ENCODE data around the gene RSU1.

RSU1 gene

DNA sequence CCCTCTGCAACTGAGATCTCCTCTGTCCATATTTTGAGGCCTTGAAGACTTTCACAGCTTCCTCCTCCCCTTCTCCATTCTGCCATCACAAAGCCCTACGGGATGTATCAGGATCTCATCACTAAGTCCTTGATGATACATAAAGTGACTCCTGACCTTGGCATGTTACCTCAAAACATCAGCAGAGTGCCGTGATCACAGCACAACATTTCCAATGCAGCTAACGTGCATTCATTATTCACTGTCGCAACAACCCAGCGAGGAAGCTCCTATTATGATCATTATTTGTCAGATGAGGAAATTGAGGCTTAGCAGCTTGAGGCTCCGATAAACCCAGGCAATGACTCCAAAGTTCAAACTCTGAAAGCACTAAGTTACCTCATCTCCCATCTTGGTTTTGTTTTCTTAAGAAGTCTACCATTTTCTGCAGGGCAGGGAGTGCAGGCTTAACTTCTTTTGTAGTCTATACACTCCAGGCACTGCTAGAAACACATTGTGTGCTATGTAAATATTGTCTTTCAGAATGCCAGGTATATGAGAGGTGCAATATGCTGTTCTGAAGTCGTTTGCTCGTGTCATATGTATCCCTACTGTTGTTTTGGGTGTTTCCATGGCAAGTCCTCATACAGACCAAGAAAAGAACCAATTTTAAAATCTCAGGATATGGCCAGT, 215.0 kb downstream of the RSU1 start:
- no peak for DNase-seq (ENCODE audit: low read depth)

DNA sequence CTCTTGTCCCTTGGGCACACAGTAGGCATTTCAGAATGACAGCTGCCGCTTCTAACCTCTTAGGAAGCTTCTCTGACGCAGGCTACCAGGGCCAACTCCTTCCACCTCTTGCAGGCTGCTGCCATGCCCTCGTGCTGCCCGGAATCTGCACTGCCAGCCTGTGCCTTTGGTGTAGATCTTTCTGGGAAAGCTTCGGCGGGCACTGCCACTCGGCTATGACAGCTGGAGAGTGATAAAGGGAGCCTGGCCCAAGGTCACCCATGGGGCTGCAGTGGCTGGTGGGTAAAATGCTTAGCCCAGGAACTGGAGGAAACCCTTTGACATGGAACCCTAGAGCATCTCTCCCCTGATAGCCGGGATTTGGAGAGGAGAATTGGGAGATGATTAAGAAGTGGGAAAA, 217.6 kb downstream of the RSU1 start:
- no peak for DNase-seq (ENCODE audit: low read depth)

DNA sequence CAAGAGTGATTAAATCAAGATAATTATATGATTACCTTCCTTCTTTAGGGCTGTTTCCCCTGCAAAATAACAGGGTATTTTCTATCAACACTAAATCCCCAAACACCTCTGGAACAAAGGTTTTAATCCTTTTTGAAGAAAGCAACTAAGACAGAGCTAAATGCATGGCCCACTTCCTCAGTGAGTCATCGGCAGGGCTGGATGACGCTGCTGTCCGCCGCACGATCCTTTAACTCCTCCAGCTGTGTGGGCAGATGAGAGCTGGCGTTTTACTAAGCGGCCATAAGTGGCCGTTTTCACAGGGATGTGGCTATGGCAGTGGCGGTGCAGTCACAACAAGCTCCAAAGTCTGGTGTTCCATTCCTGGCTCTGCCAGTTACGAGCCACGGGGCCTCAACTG, 219.6 kb downstream of the RSU1 start:
- no peak for DNase-seq (ENCODE audit: low read depth)

DNA sequence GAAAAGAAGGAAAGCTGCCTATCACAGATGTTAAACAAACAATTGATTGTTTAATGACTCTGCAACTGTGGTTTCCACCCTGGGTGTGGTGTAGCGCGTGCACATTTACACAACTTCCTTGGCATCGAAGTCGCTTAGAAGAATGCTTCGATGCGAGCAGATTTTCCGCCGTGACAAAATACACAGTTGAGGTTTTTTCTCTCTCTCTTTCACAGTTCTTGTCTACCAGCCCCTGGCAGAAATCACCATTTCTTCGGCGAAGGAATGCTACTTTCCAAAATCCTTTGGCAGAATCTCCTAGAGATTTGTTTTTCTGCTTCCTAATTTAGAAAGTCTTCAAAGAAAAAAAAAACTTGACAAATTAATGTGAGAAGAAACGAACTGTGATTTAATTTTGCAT, 224.8 kb downstream of the RSU1 start:
- DNase-seq (ENCODE audit: low read depth): no peak

DNA sequence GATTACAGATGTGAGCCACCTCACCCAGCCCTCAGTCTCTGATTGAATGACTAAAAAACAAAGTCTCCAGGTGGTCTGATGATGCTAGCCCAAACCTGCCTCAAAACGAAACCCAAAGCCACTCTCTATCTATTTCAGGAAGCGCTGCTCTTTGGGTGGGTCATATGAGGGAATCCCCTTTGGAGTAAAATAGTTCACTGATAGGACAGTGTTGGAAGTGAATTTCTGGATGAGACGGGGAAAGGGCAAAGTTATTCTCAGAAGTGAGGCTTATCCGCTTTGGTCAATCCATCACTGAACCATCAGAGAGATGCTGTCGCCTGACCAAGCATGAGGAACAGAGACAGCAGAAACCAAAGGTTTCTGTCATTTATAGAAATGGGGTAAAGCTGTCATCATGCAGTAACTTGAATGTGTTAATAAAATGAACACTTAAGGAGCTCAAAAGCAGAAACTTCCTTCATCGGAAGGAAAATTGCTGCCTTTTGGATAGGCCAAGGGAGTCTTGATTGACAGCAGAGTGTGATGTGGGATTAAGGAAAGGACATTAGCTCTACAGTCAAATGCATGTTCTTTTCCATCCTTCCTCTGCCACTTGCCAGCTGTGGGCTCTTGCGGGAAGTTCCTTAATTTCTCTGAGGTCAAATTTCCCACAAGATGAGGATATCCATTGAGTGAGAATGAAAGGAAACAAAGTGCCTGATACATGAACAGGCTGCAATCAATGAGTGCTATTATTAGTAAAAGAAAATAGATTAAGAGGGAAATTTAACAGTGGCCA, 230.7 kb downstream of the RSU1 start:
- DNase-seq (ENCODE audit: low read depth): no peak

DNA sequence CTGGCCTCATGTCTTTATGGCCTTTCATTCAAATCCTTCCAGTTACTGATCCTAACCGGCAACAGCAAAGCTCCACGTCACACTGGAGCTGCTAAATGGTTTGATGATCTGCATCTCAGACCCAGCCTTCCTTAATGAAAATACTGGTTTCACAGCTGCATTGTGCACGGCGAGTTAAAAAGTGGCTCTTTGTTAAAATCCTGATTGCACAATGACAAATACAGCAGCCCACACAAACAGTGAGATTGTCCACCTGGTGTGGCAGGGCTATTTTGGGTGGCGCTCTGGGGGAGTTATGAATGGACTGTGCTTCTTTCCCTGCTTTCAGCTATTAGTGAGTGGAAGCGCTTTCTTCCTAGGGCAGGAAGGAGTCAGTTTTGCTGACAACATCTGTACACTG, 232.1 kb downstream of the RSU1 start:
- DNase-seq (ENCODE audit: low read depth): no peak

DNA sequence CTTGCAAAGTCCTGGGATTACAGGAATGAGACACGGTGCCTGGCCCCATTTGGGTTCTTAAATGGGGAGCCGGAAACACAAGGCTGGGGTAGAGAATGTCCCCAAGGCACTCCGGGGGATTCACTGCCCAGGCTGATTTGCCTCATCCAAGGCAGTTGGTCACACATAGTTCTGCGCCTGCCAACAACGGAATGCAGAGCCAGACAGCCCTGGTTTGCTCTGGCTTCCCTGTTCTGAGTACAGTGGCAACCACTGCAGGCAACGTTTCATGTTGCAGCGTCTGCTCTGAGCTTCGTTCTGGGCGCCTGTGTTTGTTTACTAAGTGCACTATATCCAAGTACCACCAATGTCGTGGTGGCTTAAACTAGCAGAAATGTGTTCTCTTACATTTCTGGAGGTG, 233.8 kb downstream of the RSU1 start:
- no peak for DNase-seq (ENCODE audit: low read depth)

DNA sequence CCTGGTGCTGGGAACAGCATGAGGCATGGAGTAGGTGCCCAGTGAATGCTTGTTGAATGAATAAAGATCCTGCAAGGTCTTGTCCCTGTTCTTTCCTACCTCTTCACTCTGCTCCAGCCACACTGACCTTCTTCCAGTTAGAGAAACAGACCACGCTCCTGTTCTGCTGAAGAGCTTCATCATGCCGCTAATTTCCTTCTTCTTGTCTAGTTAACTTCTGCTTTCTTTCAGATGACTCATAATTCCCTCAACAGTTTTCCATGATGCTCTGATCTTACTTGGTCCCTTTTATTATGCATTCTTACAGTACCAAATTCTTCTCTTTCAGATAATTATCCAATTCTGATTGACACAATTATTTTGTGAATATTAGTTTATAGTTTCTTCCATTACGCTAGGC, 236.0 kb downstream of the RSU1 start:
- DNase-seq (ENCODE audit: low read depth): no peak

DNA sequence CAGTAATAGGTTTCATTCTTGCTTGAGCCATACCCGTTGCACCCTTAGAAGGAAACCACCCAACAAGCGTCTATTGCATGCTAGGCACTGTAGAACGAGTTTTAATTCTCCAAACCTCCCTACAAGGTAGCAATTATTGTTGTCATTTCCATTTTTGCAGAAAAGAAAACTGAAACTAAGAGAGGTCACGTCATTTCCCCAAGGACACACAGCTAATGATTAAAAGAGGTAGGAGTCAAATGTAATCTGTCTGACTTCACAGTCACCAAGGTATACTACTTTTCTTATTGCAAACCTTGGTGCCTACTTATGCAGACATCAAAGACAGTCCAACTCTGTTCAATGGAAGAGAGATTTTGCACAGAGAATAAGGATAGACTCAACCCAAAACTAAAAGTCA, 246.5 kb downstream of the RSU1 start:
- no peak for DNase-seq (ENCODE audit: low read depth)

DNA sequence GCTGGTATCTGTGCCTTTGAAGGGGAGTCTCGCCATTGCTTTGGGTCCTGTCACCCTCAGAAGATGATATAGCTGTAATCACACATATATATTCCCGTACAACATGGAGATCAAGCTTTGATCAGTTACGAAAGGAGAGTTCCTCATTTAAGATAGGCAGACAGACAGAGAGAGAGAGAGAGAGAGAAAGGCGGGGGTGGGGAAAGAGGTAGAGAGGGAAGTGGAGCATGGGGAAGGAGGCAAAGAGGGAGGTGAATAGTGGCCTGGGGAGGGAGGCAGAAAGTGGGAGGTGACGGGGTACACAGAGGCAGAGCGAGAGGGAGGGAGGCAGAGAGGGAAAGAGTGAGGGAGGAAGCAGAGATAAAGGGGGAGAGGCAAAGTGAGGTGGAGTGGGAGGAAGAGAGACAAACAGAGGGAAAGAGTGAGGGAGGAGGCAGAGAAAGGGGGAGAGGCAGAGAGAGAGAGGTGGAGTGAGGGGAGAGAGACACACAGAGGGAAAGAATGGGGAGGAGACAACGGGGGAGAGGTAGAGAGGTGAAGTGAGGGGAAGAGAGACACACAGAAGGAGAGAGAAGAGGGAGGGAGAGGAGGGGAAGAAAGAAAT, 250.9 kb downstream of the RSU1 start:
- DNase-seq (ENCODE audit: low read depth): no peak

DNA sequence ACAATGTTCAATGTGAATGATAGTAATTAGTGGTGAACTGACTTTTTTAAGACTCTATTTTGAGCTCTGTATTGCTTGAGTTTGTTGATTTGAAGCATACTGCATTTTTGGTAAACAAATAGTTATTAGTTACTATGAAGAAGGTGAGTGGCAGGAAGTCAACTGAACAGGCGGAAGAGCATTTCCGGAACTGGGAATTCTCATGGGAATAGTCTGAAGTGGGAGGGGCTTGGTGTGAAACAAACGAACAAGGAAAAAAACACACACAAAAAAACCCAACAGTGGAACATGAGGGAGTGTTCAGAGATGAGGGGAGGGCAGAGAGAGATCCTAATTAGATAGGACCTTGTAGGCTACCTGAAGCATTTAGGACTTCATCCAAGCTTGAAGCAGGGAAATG, 251.6 kb downstream of the RSU1 start:
- no peak for DNase-seq (ENCODE audit: low read depth)

DNA sequence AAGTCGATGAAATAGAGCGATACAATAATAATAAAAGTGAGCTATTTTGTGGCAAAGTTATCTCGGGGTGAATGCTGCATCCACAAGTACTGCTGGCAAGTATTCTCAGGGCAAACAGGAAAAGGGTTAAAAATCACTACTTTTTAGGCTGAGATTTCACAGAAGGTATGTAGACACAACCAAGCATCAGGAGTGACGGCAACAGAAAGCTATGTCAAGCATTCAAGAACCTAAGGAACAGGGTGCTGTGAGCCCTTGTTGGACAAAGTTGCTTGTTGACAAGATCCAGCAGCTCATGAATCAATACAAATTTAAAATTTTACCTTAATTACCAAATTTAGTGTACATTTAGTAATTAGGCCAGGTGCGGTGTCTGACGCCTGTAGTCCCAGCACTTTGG, 254.3 kb downstream of the RSU1 start:
- DNase-seq (ENCODE audit: low read depth): no peak

DNA sequence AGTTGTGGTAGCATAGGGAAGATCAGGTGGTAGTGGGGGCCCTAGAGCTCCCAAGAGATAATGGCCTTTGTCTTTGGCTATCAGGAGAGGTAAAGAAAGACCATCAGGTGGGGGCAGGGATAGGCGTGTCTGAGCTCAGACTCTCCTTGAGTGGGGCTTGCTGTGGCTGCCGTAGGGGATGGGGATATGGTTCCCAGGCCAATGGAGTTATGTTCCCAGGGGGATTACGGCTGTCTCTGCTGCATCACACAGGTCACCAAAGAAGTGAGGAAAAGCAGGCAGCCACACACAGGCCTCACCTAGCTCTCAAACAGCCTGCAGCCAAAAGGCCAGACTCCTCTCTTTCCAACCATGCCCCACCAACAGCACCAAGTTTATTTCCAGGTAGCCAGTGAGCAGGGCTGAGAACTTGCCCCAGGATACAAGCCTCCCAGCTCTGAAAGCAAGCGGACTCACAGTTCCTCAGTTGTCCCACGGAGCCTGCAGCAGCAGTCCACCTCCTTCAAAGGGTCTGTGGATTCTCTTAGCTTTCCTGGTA, 257.9 kb downstream of the RSU1 start:
- no peak for DNase-seq (ENCODE audit: low read depth)

DNA sequence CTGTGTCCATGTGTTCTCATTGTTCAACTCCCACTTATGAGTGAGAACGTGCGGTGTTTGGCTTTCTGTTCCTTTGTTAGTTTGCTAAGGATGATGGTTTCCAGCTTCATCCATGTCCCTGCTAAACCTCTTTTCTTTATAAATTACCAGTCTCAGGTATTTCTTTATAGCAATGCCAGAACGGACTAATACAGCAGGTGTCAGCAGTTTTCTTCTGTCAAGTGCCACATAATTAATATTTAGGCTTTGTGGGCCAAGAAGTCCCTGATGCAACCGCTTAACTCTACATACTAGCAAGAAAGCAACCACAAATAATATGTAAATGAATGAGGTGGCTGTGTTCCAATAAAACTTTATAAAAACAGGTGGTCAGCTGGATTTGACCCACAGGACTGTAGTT, 269.3 kb downstream of the RSU1 start:
- no peak for DNase-seq (ENCODE audit: low read depth)

DNA sequence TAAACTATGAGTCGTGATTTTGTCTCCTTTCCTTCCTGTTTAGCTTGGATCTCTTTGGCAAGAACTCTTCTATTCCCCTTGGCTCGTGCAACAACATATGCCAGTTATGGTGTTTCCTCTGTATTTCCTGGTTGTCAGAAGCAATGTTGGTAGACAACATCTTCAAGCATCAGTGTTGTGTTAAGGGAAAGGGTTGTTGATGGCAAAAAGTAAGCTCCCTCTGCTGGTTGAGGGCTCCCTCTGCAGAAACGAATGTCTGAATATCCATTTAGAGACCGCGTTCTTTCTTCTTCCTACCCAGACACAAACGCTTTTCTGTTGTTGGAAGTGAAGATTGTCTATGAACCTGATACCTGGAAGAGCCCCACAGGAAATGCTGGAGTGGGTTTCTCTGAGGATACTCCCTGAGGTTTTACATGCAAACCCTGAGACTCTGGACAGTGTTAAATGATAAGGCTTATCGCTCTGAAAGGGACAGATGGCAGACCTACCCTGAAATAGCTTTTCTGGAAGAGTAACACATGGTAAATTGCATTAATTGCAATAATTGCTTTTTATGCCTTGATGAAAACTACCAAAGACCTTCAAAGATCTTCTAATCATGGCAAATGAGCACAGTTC, 272.0 kb downstream of the RSU1 start:
- DNase-seq (ENCODE audit: low read depth): no peak

DNA sequence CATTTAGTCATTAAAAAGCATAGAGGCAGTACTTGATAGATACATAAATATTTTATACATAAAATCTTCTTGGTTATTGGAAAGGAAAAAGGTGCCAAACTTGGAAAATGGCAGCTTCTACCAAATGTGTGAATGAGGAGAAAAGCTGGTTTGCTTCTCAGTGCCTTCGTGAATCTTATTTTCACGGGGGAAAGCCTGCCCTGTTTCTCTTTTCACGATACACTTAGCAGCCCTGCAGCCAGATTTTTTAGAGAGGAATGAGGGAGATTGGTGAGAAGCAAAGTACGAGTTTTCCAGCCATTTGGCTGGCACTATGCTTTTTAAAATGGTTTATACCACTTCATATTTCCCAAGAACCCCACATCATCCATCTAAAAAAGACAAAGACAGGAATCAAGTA, 272.6 kb downstream of the RSU1 start:
- no peak for DNase-seq (ENCODE audit: low read depth)

DNA sequence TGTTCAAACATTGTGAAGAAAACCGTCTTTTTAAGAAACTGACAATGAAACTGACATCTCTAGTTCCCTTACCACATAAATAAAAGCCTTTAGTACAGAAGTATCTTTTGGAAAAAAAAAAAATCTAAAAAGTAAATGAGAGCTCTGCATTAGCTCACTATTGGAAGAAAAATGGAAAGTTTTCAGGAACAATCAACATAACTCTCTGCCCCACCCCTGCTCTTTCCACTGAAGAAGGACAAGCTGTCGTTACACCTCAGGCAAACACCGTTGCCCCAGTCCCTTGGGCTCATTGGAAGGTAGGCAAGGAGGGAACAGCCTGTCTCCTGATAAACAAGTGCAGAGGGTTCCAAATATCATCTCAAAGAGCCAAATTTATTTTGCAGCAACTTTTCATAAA, 273.1 kb downstream of the RSU1 start:
- no peak for DNase-seq (ENCODE audit: low read depth)
